Keratinocyte (primary cell): ENCODE data around the gene CD99L2. TPM values are rescaled to one million over a fixed set of nuclear protein-coding genes. Genes with fewer than 3 reads are reported as not detected.

Experiments used
- DNase-seq: peaks from one replicate; pipeline ENCODE4 v3.0.0-alpha.2; 2011; ENCODE audit warnings: low read depth, missing footprints, low spot score
- FAIRE-seq: peaks from 2 replicates; lab custom pipeline; 2011; peaks lifted over from hg19 to GRCh38; lab: Jason Lieb, UNC
- H2AFZ ChIP-seq: 2 replicates; pipeline ENCODE4 v1.6.0; 2012; ENCODE audit warnings: low read length, control low read depth, inconsistent platforms; ENCODE audit not compliant: control insufficient read depth
- H3K27ac ChIP-seq: 2 replicates; pipeline ENCODE4 v1.5.1; 2011; ENCODE audit warnings: low read length; ENCODE audit not compliant: control insufficient read depth, insufficient read depth
- H3K27me3 ChIP-seq: 3 replicates; pipeline ENCODE4 v1.6.0; 2011; ENCODE audit warnings: low read length; ENCODE audit not compliant: control insufficient read depth, insufficient read depth; ENCODE audit errors: extremely low read depth
- H3K36me3 ChIP-seq, 2 experiments: 2 replicates in 1 of 2; 3 replicates in 1 of 2; pipeline ENCODE4 v1.5.1; 2011; ENCODE audit warnings: low read length in 2 of 2, mild to moderate bottlenecking in 1 of 2; ENCODE audit not compliant: control insufficient read depth in 2 of 2, insufficient read depth in 2 of 2; ENCODE audit errors: extremely low read depth in 1 of 2
- H3K4me1 ChIP-seq: 3 replicates; pipeline ENCODE4 v1.5.1; 2011; ENCODE audit warnings: low read length; ENCODE audit not compliant: control insufficient read depth, insufficient read depth; ENCODE audit errors: extremely low read depth
- H3K4me2 ChIP-seq: 3 replicates; pipeline ENCODE4 v1.6.0; 2011; ENCODE audit warnings: low read depth, low read length; ENCODE audit not compliant: control insufficient read depth, insufficient read depth; ENCODE audit errors: extremely low read depth
- H3K4me3 ChIP-seq, 3 experiments: fragments of 200-600 bp in 1 of 3; sonication (generic) in 1 of 3; 2 replicates in 2 of 3; 3 replicates in 1 of 3; pipeline ENCODE4 v1.5.1; 2011 to 2016; ENCODE audit warnings: low read length in 3 of 3, mild to moderate bottlenecking in 3 of 3, control low read depth in 2 of 3, inconsistent platforms in 1 of 3, low read depth in 1 of 3, mixed read lengths in 1 of 3, mixed run types in 1 of 3, moderate library complexity in 1 of 3; ENCODE audit not compliant: control insufficient read depth in 2 of 3, insufficient read depth in 2 of 3; ENCODE audit errors: extremely low read depth in 1 of 3
- H3K79me2 ChIP-seq: 2 replicates; pipeline ENCODE4 v1.6.0; 2012; ENCODE audit warnings: low read length; ENCODE audit not compliant: control insufficient read depth, insufficient read depth
- H3K9ac ChIP-seq: 3 replicates; pipeline ENCODE4 v1.6.0; 2011; ENCODE audit warnings: low read length; ENCODE audit not compliant: control insufficient read depth, insufficient read depth; ENCODE audit errors: extremely low read depth
- H3K9me1 ChIP-seq: 3 replicates; pipeline ENCODE4 v1.6.0; 2011; ENCODE audit warnings: low read length; ENCODE audit not compliant: control insufficient read depth, insufficient read depth; ENCODE audit errors: extremely low read depth
- H3K9me3 ChIP-seq: 2 replicates; pipeline ENCODE4 v1.5.1; 2012; ENCODE audit warnings: low read depth, low read length; ENCODE audit not compliant: control insufficient read depth
- H4K20me1 ChIP-seq: 3 replicates; pipeline ENCODE4 v1.6.0; 2011; ENCODE audit warnings: low read length; ENCODE audit not compliant: control insufficient read depth, insufficient read depth; ENCODE audit errors: extremely low read depth
- EZH2 ChIP-seq: IDR thresholded peaks from one replicate; pipeline ENCODE4 v1.6.1; 2012; ENCODE audit warnings: inconsistent platforms, mild to moderate bottlenecking, low read length, moderate library complexity
- dilution Hi-C: fragments of 300-500 bp; cut with MboI; formaldehyde crosslinking; loops from one replicate; pipeline ENCODE4 v1.7.0; 2020; ENCODE audit warnings: low sequenced_read_pairs; ENCODE audit not compliant: extremely low pct_ligation_motif_present
- polyA plus RNA-seq, 5 experiments: library from polyadenylated mRNA; depleted of rRNA in 3 of 5; stranded (reverse) in 3 of 5; stranded (forward) in 1 of 5; unstranded in 1 of 5; fragments of >200 nt; gene quantifications; 1 replicate in 1 of 5; 2 replicates in 3 of 5; 3 replicates in 1 of 5; pipeline versions ENCODE4 v1.2.1 to v1.2.3, GENCODE V29; 2011 to 2012; ENCODE audit warnings: missing spikeins in 2 of 5, low read depth in 1 of 5, low replicate concordance in 1 of 5
- TF ChIP-seq, protein P1 (sequence below), 3 experiments: IDR thresholded peaks in 1 of 3; conservative IDR thresholded peaks in 1 of 3; optimal IDR thresholded peaks in 1 of 3; 2 replicates in 2 of 3; 3 replicates in 1 of 3; pipeline versions ENCODE3 to v1.5.1; 2011; ENCODE audit warnings: low read length in 3 of 3, mild to moderate bottlenecking in 3 of 3, moderate library complexity in 2 of 3, control low read depth in 1 of 3, inconsistent platforms in 1 of 3; ENCODE audit not compliant: insufficient read depth in 2 of 3; ENCODE audit errors: extremely low read depth in 1 of 3

CD99L2 gene
- polyA plus RNA-seq, 1 donor (not counting 4 experiments of a cell fraction or from before 2014, with no cell fraction given): 14.4 TPM

DNA sequence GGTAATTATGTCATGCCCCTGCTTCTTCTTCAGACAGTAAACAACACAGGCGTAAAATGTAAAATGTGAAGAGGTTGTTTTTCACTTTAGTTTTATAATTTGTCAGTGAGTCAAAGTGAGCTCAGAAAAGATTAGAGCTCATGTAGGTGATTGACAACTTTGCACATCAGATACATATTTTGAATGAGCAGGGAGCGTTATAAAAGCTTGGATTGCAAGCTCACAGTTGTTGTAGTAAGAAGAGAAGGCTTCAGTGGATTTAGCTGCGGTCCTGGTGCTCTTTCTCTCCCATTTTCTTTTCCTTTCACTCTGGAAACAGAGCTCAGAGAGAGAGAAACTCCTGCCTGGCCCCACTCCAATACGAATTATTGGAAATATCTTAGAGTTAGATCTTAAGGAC lies 178.8 kb downstream of the CD99L2 start:
- dilution Hi-C loops: no loop called here
- H3K27ac ChIP-seq: no peak overlapping the region
- H3K4me2 ChIP-seq: no peak overlapping the region
- H3K27me3 ChIP-seq: no peaks in the 10 kb centered on the region
- no peak overlapping the region for H2AFZ ChIP-seq
- no peaks in the 10 kb centered on the region for H3K4me1 ChIP-seq
- DNase-seq (no peak), FAIRE-seq (no peak)
- no peaks in the 10 kb centered on the region for H4K20me1 ChIP-seq
- H3K4me3 ChIP-seq: no peak overlapping the region
- peaks cover 0 to 3% of the 10 kb centered on the region in 2 experiments for H3K36me3 ChIP-seq
- H3K79me2 ChIP-seq: peaks cover 26% of the 10 kb centered on the region
- H3K9ac ChIP-seq: no peak overlapping the region
- no peaks in the 10 kb centered on the region for H3K9me1 ChIP-seq
- TF ChIP-seq, protein P1, sequence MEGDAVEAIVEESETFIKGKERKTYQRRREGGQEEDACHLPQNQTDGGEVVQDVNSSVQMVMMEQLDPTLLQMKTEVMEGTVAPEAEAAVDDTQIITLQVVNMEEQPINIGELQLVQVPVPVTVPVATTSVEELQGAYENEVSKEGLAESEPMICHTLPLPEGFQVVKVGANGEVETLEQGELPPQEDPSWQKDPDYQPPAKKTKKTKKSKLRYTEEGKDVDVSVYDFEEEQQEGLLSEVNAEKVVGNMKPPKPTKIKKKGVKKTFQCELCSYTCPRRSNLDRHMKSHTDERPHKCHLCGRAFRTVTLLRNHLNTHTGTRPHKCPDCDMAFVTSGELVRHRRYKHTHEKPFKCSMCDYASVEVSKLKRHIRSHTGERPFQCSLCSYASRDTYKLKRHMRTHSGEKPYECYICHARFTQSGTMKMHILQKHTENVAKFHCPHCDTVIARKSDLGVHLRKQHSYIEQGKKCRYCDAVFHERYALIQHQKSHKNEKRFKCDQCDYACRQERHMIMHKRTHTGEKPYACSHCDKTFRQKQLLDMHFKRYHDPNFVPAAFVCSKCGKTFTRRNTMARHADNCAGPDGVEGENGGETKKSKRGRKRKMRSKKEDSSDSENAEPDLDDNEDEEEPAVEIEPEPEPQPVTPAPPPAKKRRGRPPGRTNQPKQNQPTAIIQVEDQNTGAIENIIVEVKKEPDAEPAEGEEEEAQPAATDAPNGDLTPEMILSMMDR (optimal IDR thresholded peaks at IDR 0.05 in 1 of 3, IDR thresholded peaks at IDR 0.05 in 1 of 3, conservative IDR thresholded peaks at IDR 0.05 in 1 of 3; ENCODE audit: extremely low read depth in 1 of 3, insufficient read depth in 2 of 3, low read length in 3 of 3): no peak
- TF ChIP-seq EZH2: no peak
- no peaks in the 10 kb centered on the region for H3K9me3 ChIP-seq

Other genes starting within 250 kb of the CD99L2 start
- gene MTMR1, start 205.3 kb downstream of the CD99L2 start, polyA plus RNA-seq: 26.8 to 45.6 TPM (median 42.7 TPM) in 3 replicates
- gene HMGB3, start 84.7 kb upstream of the CD99L2 start, polyA plus RNA-seq: 24.1 to 101 TPM (median 72.4 TPM) in 3 replicates